Stimulated activated CD4-positive, alpha-beta T cell treated with anti-CD3 and anti-CD28 coated beads, Interleukin-4, amount 100 ng/mL, for 4 hours (primary cell): Measurements from ENCODE around the gene PTPN13.
"Not testable (repeated sequence)": the region's sequence is repeated elsewhere in the genome, so short reads cannot be mapped to it uniquely, and the experiment has no call there.

Source experiments
- DNase-seq, 2 experiments: peaks; one replicate each; pipeline ENCODE4 v3.0.0-alpha.2; 2020

PTPN13 gene

DNA sequence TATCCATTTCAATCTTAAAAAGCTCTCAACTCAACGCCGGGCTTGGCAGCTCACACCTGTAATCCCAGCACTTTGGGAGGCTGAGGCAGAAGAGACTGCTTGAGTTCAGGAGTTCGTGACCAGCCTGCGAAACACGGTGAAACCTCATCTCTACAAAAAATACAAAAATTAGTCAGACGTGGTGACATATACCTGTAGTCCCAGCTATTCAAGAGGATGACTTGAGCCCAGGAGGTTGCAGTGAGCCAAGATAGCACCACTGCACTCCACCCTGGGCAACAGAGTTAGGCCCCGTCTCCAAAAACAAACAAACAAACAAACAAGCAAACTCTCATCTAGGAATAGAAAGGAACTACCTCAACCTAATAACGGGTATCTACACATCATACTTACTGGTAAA is 50.8 kb downstream of the PTPN13 start:
- DNase-seq, result no peak

DNA sequence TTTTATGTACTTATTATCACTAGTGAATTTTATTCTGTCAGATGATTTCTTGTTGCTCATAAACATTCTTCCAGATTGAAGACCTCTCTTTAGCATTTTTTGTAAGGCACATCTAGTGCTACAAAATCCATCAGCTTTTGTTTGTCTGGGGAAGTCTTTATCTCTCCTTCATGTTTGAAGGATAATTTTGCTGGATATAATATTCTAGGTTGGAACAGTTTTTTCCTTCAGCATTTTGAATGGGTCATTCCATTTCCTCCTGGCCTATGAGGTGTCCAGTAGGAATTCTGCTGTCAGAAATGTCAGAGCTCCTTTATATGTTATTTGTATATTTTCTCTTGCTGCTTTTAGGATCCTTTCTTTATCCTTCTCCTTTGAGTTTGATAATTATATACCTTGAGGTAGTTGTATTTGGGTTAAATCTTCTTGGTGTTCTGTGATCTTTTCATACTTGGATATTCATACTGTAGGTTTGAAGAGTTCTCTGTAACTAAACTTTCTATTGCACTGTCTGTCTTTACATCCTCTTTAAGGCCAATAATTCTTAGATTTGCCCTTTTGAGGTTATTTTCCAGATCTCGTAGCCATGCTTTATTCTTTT is 58.3 kb downstream of the PTPN13 start:
- no peak for DNase-seq

DNA sequence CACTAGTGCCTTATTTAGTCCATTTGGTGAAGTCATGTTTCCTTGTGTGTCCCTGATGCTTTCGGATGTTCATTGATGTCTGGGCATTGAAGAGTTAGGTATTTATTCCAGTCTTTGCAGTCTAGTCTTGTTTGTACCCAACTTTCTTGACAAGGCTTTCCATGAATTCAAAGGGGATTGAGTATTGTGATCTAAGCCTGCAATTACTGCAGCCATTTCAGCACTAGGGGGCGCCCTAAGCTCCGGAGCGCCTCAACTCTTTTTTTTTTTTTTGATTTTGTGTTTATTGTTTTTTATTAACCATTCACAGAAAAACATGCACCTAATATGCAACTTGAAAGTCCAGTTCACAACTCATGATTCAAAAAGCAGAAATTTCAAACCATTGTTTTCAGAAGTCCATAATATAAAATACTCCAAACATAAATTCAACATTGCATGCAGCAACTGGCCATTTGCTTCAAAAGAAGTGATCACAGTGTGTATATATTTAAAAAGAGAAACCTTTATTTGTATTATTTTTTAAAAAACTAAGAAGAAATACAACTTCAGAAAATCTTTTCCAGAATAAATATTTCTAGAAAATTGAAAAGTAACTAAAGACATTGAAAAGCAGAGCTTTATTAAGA is 59.2 kb downstream of the PTPN13 start:
- no peak for DNase-seq

DNA sequence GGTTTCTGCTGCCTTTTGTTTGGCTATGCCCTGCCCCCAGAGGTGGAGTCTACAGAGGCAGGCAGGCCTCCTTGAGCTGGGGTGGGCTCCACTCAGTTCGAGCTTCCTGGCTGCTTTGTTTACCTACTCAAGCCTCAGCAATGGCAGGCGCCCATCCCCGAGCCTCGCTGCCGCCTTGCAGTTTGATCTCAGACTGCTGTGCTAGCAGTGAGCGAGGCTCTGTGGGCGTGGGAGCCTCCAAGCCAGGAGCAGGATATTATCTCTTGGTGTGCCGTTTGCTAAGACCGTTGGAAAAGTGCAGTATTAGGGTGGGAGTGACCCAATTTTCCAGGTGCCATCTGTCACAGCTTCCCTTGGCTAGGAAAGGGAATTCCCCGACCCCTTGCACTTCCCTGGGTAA is 62.7 kb downstream of the PTPN13 start:
- not testable (repeated sequence) for DNase-seq

GRCh38 chr4:86657382-86657781 is 63.3 kb downstream of the PTPN13 start:
- DNase-seq, result no peak

- DNase-seq, result no peak
Measured at GRCh38 chr4:86657910-86658309, 63.8 kb downstream of the PTPN13 start.

DNA sequence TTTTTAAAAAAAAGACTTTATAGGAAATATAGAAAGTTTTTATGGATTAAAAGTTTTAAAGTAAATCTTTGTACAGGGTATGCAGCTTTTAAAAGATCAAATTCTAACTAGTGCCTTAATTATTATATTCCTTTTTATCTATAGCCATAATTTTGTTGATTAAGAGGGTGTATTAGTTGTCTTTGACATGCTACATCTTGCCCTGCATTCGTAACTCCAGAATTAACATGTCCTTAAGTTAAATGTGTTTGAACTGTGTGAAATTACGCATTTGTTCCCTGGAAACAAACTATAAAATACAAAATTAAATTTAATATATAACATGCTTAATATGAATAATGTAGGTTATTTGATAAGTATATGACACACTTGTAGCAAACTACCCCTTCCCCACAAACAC is 66.3 kb downstream of the PTPN13 start:
- DNase-seq, result no peak

DNA sequence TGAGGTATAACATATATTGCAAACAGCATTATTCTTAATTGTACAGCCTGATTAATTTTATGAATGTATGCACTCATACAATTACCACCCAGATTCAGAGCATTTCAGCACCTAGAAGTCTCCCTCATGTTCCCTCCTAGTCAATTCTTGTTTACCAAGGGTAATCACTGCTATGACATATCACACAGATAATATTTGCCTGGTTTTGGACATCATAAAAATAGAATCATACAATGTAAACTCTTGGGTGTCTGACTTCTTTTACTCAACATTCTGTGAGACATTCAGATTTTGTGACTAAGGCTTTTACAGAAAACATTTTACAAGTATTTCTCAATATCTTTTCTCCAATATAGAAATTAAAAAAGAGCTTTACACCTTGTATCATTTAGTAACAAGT is 66.9 kb downstream of the PTPN13 start:
- DNase-seq, result no peak

DNA sequence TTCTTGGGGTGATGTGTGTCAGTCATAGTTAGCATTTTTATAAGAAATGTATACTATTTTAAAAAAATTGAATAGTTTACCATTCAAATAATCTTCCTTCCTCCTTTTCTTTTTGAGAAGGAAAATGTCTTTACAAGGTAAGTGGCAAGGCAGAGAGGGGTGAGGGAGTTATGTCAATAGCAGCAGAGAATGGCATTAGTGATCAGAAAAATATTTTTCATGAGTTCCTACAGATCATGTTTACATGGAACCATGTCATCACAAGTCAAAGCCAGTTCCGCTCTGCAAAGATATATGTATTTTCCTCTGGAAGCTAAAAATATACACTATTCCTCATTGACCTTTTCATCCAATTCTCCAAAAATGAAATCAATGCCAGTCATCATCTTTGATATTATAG is 67.3 kb downstream of the PTPN13 start:
- DNase-seq, result no peak

DNA sequence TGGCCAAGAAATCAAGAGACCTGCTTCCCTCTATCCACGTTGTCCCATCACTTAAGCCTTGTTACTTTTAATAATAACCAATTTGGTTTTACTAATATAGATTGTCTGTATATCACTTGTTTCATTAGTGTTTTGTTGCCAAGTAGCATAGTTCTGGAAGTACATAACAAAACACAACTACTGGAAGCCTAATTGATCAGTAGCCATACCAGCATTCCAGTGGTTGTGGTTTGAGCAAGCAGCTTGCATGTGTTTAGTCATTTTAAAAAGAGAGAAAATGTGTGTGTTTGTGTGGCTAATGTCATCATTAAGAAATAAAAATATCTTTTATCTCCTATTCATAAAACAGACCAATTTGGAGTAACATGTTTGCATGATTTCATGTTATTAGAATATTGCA is 70.8 kb downstream of the PTPN13 start:
- no peak for DNase-seq

GRCh38 chr4:86670298-86670697 is 76.2 kb downstream of the PTPN13 start:
- no peak for DNase-seq

DNA sequence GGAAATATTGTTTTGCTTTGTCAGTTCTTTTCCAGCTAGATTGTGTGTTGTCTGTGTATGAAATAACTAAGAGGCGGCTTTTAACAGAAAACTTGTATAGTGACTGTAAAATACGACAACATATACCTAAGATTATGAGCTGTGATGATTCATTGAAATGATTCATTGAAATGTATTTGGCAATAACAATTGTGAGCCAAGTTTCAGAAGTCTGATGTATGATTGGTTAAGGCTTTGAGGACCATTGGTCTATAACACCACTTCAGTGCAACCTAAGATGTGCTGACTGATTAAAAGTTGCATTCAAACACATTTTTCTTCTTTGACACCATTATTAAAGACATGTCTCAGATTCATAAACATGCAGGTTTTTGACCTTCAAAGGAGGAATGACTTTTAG is 76.6 kb downstream of the PTPN13 start:
- DNase-seq, result no peak

DNA sequence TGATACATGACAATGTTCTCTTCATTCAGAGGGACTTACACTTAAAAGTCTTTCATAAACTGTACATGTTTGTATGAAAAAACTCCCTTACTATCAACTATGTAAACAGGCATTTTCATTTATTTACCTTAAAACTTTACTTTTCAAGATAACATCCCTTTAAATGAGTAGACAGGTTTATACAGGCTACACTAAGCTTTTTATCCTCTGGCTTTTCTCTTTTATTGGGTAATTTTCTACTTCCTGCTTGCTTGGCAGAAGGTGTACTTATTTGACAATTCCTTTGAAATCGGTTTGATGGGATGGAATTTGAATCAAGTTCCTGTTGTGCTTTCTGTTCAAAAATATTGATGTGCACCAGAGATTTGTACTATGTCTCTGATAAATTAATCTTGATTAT is 81.4 kb downstream of the PTPN13 start:
- no peak for DNase-seq

GRCh38 chr4:86678796-86679195 is 84.7 kb downstream of the PTPN13 start:
- DNase-seq, result no peak

DNA sequence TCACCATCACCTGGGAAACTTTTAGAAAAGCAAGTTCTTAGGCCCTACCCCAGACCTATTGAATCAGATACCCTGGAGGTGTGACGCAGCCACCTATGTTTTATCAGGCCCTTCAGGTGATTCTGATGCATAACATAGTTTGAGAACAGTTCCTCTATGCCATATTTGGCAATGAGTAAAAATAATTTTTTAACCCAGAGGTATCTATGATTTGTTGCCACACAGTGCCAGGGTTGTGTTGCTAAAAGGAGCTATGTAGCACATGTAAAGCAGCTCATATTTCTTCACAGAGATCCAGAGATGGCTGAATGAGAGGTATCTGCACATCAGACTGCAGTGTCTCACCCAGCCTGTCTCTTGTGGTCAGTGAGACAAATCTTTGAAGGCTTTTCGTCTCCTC is 85.3 kb downstream of the PTPN13 start:
- DNase-seq, result no peak

- no peak for DNase-seq
Measured at GRCh38 chr4:86683167-86683566, 89.1 kb downstream of the PTPN13 start.

DNA sequence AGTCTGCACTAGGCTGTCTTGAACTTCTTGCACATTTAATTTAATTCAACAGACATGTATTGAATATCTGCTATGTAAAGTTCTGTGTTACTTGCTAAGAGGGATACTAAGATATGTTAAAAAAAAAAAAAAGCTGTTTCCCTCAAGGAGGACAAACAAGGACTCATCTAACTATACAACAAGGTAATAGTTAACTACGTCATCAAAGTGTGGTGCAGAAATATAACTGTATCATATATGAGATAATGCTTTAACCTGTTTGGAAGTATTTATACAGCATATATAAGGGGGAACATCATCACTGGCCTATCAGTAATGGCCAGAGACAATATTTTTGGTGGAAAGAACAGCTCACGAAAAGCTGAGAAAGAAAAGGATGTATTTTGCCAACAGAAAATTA is 89.9 kb downstream of the PTPN13 start:
- DNase-seq, result no peak

- no peak for DNase-seq
Measured at GRCh38 chr4:86685401-86685800, 91.3 kb downstream of the PTPN13 start.

DNA sequence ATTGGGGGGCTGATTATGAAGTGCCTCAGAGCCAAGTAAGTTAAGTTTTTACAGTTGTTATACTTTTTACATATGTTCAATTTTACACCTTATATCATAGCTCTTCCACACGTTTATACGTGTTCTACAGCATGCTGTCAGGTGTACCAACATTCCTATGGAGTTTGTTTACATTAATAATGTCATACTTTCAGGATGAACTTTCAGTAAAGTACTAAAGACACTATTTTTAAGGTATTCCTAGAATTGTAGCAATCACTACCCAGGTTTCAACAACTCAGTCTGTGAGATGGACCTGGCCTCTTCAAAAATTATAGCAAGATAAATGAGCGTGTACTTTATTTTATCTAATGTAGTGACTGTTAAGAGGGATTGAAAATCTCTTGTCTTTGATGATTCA is 92.6 kb downstream of the PTPN13 start:
- no peak for DNase-seq

GRCh38 chr4:86688026-86688425 is 93.9 kb downstream of the PTPN13 start:
- no peak for DNase-seq

- DNase-seq, result no peak
Measured at GRCh38 chr4:86704601-86705000, 110.5 kb downstream of the PTPN13 start.

GRCh38 chr4:86706923-86707597 is 112.9 kb downstream of the PTPN13 start:
- no peak for DNase-seq

DNA sequence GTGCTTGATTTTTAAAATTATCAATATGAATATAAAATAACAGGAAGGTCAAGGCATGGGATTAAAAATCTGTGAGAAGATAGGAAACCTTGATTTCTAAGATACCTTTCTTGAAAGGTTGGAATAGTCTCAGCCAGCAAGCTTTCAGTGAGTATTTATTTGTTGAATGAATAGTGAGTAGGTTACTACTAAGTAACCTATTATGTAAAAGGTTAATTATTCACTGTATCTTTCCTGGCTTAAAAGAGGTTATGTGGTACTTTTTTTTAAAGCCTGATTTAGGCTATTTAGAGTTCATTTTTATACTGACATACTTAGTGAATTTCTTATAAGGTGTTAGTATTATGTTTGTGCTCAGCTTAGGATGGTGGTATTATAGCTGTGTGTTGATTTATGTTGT is 123.5 kb downstream of the PTPN13 start:
- DNase-seq, result no peak

DNA sequence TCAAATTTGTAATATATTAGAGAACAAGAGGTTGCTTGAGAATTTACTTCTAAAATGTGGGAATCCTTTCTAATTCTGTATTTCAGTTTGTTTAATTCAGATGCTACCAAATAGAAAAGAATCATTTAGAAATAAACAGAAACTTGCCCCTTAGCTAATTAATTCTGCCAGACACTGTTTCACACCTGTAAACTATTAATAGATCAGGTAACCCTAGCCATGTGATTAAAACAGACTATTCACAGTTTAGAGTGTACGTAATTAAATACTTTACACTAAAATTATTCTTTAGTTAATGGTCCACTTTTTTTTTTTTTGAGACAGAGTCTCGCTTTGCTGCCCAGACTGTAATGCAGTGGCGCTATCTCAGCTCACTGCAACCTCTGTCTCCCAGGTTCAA is 124.0 kb downstream of the PTPN13 start:
- no peak for DNase-seq

DNA sequence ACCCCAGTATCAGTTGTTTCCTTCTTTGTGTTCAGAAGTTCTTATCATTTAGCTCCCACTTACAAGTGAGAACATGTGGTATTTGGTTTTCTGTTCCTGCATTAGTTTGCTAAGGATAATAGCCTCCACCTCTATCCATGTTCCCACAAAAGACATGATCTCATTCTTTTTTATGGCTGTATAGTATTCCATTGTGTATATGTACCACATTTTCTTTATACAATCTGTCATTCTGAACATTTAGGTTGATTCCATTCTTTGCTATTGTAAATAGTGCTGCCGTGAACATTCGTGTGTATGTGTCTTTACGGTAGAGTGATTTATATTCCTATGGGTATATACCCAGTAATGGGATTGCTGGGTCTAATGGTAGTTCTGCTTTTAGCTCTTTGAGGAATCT is 125.0 kb downstream of the PTPN13 start:
- DNase-seq, result not testable (repeated sequence)
